Mesenchymal stem cell (in vitro differentiated cells and primary cell): Measurements from ENCODE around the gene ATP9B.

ENCODE experiments used
- DNase-seq: peaks from one replicate; pipeline ENCODE4 v3.0.0-alpha.2; 2013
- H2AFZ ChIP-seq: one replicate; pipeline ENCODE4 v1.6.1; 2013; ENCODE audit warnings: low read depth, mild to moderate bottlenecking, control low read depth, inconsistent platforms, low read length, moderate library complexity
- H2AK5ac ChIP-seq: 2 replicates; pipeline ENCODE4 v1.6.1; 2013; ENCODE audit warnings: low read length, moderate library complexity, mild to moderate bottlenecking, inconsistent platforms; ENCODE audit not compliant: severe bottlenecking
- H2BK120ac ChIP-seq: one replicate; pipeline ENCODE4 v1.6.1; 2013; ENCODE audit warnings: low read depth, mild to moderate bottlenecking, inconsistent platforms, low read length, moderate library complexity
- H2BK12ac ChIP-seq, 2 experiments: one replicate each; pipeline ENCODE4 v1.6.1; 2013; ENCODE audit warnings: inconsistent platforms in 2 of 2, low read length in 2 of 2, mild to moderate bottlenecking in 2 of 2, moderate library complexity in 2 of 2, control low read depth in 1 of 2
- H2BK15ac ChIP-seq: one replicate; pipeline ENCODE4 v1.6.1; 2013; ENCODE audit warnings: mild to moderate bottlenecking, low read depth, inconsistent platforms; ENCODE audit not compliant: poor library complexity, severe bottlenecking
- H2BK5ac ChIP-seq: 2 replicates; pipeline ENCODE4 v1.6.1; 2013; ENCODE audit warnings: low read depth, mild to moderate bottlenecking, low read length, control low read depth, inconsistent platforms; ENCODE audit not compliant: poor library complexity, severe bottlenecking
- H3K14ac ChIP-seq, 2 experiments: one replicate each; pipeline ENCODE4 v1.6.1; 2013; ENCODE audit warnings: inconsistent platforms in 2 of 2, low read length in 2 of 2, control low read depth in 1 of 2, mild to moderate bottlenecking in 1 of 2, moderate library complexity in 1 of 2
- H3K18ac ChIP-seq, 2 experiments: one replicate each; pipeline ENCODE4 v1.6.1; 2013; ENCODE audit warnings: inconsistent platforms in 2 of 2, low read length in 2 of 2, control low read depth in 1 of 2, low read depth in 1 of 2, mild to moderate bottlenecking in 1 of 2
- H3K23ac ChIP-seq, 2 experiments: one replicate each; pipeline ENCODE4 v1.6.1; 2013; ENCODE audit warnings: inconsistent platforms in 2 of 2, low read length in 2 of 2, mild to moderate bottlenecking in 2 of 2, moderate library complexity in 2 of 2, control low read depth in 1 of 2
- H3K27ac ChIP-seq: 2 replicates; pipeline ENCODE4 v1.5.1; 2013; ENCODE audit warnings: mild to moderate bottlenecking, moderate library complexity, low read length, control low read depth, inconsistent platforms; ENCODE audit not compliant: poor library complexity, severe bottlenecking
- H3K27me3 ChIP-seq, 2 experiments: 2 replicates each; pipeline versions ENCODE4 v1.6.1 to v1.7.0; 2013; ENCODE audit warnings: low read length in 2 of 2, mild to moderate bottlenecking in 2 of 2, moderate library complexity in 2 of 2, control low read depth in 1 of 2, inconsistent platforms in 1 of 2; ENCODE audit not compliant: control insufficient read depth in 1 of 2, insufficient read depth in 1 of 2
- H3K36me3 ChIP-seq, 2 experiments: 2 replicates each; pipeline versions ENCODE4 v1.6.1 to v1.7.0; 2013; ENCODE audit warnings: low read length in 2 of 2, control low read depth in 1 of 2, inconsistent platforms in 1 of 2, low read depth in 1 of 2, mild to moderate bottlenecking in 1 of 2; ENCODE audit not compliant: insufficient read depth in 2 of 2, control insufficient read depth in 1 of 2
- H3K4ac ChIP-seq, 2 experiments: one replicate each; pipeline ENCODE4 v1.6.1; 2013; ENCODE audit warnings: inconsistent platforms in 2 of 2, low read length in 2 of 2, mild to moderate bottlenecking in 2 of 2, moderate library complexity in 2 of 2, control low read depth in 1 of 2, low read depth in 1 of 2
- H3K4me1 ChIP-seq: 2 replicates; pipeline ENCODE4 v1.6.1; 2013; ENCODE audit warnings: low read depth, low read length, control low read depth; ENCODE audit not compliant: control insufficient read depth, insufficient read depth
- H3K4me2 ChIP-seq: 2 replicates; pipeline ENCODE4 v1.6.1; 2013; ENCODE audit warnings: low read length, mild to moderate bottlenecking, inconsistent platforms; ENCODE audit not compliant: poor library complexity, severe bottlenecking
- H3K4me3 ChIP-seq, 2 experiments: 2 replicates each; pipeline versions ENCODE4 v1.5.1 to v1.7.0; 2013; ENCODE audit warnings: low read length in 2 of 2, mild to moderate bottlenecking in 2 of 2, control low read depth in 1 of 2, low read depth in 1 of 2; ENCODE audit not compliant: insufficient read depth in 1 of 2
- H3K79me1 ChIP-seq: replicated peaks from 2 replicates; pipeline ENCODE4 v1.6.1; 2013; ENCODE audit warnings: mild to moderate bottlenecking, control low read depth, low read length, inconsistent platforms; ENCODE audit not compliant: poor library complexity, severe bottlenecking
- H3K9ac ChIP-seq: 2 replicates; pipeline ENCODE4 v1.7.0; 2013; ENCODE audit warnings: mild to moderate bottlenecking, low read length, moderate library complexity
- H3K9me3 ChIP-seq: 2 replicates; pipeline ENCODE4 v1.7.0; 2013; ENCODE audit warnings: mild to moderate bottlenecking, low read length; ENCODE audit not compliant: control insufficient read depth
- H4K8ac ChIP-seq: one replicate; pipeline ENCODE4 v1.6.1; 2013; ENCODE audit warnings: inconsistent platforms, mild to moderate bottlenecking, low read length, moderate library complexity
- H4K91ac ChIP-seq: one replicate; pipeline ENCODE4 v1.6.1; 2013; ENCODE audit warnings: mild to moderate bottlenecking, low read length, inconsistent platforms
- WGBS: methylation state at CpG from one replicate; pipeline ENCODE4 v1.1.7; 2013; ENCODE audit warnings: mixed read lengths; 5-methylcytosine and 5-hydroxymethylcytosine counted together

ATP9B gene

DNA sequence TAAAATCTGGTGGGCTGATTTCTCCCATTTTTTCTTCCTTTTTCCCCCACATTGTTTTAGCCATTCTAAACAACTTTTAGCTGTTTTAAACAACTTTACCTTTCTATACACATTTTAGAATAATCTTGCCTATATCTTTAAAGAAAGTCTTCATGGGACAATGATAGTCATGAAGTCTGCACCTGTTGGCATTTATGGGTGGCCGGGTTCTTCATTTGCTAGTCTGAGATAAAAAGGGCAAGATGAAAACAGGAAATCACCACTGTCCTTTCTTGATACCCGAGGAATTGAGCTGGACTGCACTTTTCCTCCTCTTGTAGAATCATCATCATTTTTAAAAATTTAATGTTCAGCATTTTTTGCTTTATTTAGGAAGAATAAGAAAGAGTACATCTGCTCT lies 104.5 kb downstream of the ATP9B start:
- Histone ChIP-seq H3K23ac (no peak overlapping the region), H3K18ac (no peak overlapping the region), H3K4ac (no peak overlapping the region), H3K4me2 (no peak overlapping the region), H3K27me3 (no peaks in the 10 kb centered on the region), H4K91ac (no peak overlapping the region), H3K79me1 (peaks cover 5% of the 10 kb centered on the region), H2BK5ac (no peak overlapping the region), H2AK5ac (no peak overlapping the region), H2BK15ac (no peak overlapping the region), H4K8ac (no peak overlapping the region), H3K9me3 (no peaks in the 10 kb centered on the region), H2BK12ac (no peak overlapping the region), H3K14ac (no peak overlapping the region), H2AFZ (no peak overlapping the region), H2BK120ac (no peak overlapping the region), H3K36me3 (peaks cover 2 to 16% of the 10 kb centered on the region in 2 experiments), H3K4me1 (no peaks in the 10 kb centered on the region), H3K27ac (no peak overlapping the region), H3K4me3 (no peak overlapping the region), H3K9ac (no peak overlapping the region)
- WGBS, result 100% methylated on average over 1 of the region's 2 CpGs
- no peak for DNase-seq

- H3K9me3 ChIP-seq, result no peaks in the 10 kb centered on the region
- H4K8ac ChIP-seq, result peak overlapping the region; percentile 12
- no peak overlapping the region for H2AFZ ChIP-seq
- DNase-seq, result no peak
- H3K4ac ChIP-seq, result no peak overlapping the region
- H3K36me3 ChIP-seq, result peaks cover 0 to 13% of the 10 kb centered on the region in 2 experiments
- no peak overlapping the region for H2BK15ac ChIP-seq
- H3K18ac ChIP-seq, result no peak overlapping the region
- H3K4me1 ChIP-seq, result peaks cover 4% of the 10 kb centered on the region
- no peak overlapping the region for H4K91ac ChIP-seq
- WGBS, result 98% methylated on average over 10 of the region's 10 CpGs
- no peaks in the 10 kb centered on the region for H3K27me3 ChIP-seq
- no peak overlapping the region for H2AK5ac ChIP-seq
- H3K23ac ChIP-seq, result no peak overlapping the region
- H3K4me3 ChIP-seq, result no peak overlapping the region
- no peak overlapping the region for H2BK5ac ChIP-seq
- H3K79me1 ChIP-seq, result peaks cover 6% of the 10 kb centered on the region
- no peak overlapping the region for H2BK12ac ChIP-seq
- no peak overlapping the region for H3K14ac ChIP-seq
- H3K9ac ChIP-seq, result no peak overlapping the region
- H2BK120ac ChIP-seq, result no peak overlapping the region
- no peak overlapping the region for H3K27ac ChIP-seq
- no peak overlapping the region for H3K4me2 ChIP-seq
Observed at GRCh38 chr18:79178113-79178531, 108.9 kb downstream of the ATP9B start.

GRCh38 chr18:79182047-79182713 lies 113.0 kb downstream of the ATP9B start:
- Histone ChIP-seq H2AFZ (no peak overlapping the region), H3K4me1 (peaks cover 4% of the 10 kb centered on the region), H3K4me3 (no peak overlapping the region), H3K4ac (no peak overlapping the region), H3K4me2 (no peak overlapping the region), H3K27me3 (no peaks in the 10 kb centered on the region), H2BK120ac (no peak overlapping the region), H3K36me3 (peaks cover 0 to 6% of the 10 kb centered on the region in 2 experiments), H2BK5ac (no peak overlapping the region), H2BK12ac (no peak overlapping the region), H3K9ac (no peak overlapping the region), H3K27ac (no peak overlapping the region), H3K9me3 (no peaks in the 10 kb centered on the region), H2BK15ac (no peak overlapping the region), H4K91ac (no peak overlapping the region), H3K18ac (no peak overlapping the region), H3K79me1 (peaks cover 13% of the 10 kb centered on the region), H2AK5ac (no peak overlapping the region), H3K23ac (no peak overlapping the region), H3K14ac (no peak overlapping the region), H4K8ac (no peak overlapping the region)
- WGBS, result 91% methylated on average over 3 of the region's 3 CpGs
- no peak for DNase-seq

DNA sequence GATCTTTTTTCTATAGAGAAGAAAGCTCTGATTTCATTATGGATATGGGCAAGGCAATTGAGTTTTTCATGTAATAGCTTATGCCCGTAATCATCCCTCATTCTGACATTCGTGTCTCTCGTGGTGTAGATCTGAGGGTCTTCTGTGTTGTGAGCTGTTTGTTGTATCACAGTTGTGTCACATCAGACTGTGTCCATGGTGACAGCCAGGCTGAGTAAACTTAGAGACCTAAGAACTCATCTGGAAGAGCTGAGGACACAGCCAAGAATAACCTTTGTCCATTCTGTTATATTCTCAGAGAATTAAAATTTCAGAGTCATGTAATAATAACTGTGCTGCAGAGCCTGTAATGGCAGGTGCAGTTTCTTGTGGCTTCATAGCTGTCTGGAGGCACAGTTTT lies 116.5 kb downstream of the ATP9B start:
- Histone ChIP-seq H3K4me3 (no peak overlapping the region), H3K4ac (no peak overlapping the region), H2BK120ac (no peak overlapping the region), H4K91ac (no peak overlapping the region), H3K27me3 (no peaks in the 10 kb centered on the region), H3K9ac (no peak overlapping the region), H2AK5ac (no peak overlapping the region), H3K18ac (no peak overlapping the region), H2BK5ac (no peak overlapping the region), H4K8ac (no peak overlapping the region), H3K79me1 (peaks cover 10% of the 10 kb centered on the region), H3K4me1 (peaks cover 4% of the 10 kb centered on the region), H3K23ac (no peak overlapping the region), H3K27ac (no peak overlapping the region), H3K36me3 (peaks cover 3 to 14% of the 10 kb centered on the region in 2 experiments), H2BK15ac (no peak overlapping the region), H2BK12ac (no peak overlapping the region), H2AFZ (no peak overlapping the region), H3K14ac (no peak overlapping the region), H3K4me2 (no peak overlapping the region), H3K9me3 (no peaks in the 10 kb centered on the region)
- DNase-seq, result no peak
- 92% methylated on average over 3 of the region's 3 CpGs for WGBS
